ENCODE results near the gene MPC1. TPM values are rescaled to one million over a fixed set of nuclear protein-coding genes. Genes with fewer than 3 reads are reported as not detected.

Gene MPC1
- total and polyA plus RNA-seq, 10 donors, result 29.1 to 58.6 (median 37.7) TPM

- TF ChIP-seq POLR2A (IDR thresholded peaks at IDR 0.05) (no peak), CTCF (IDR thresholded peaks at IDR 0.05 in 8 of 11, conservative IDR thresholded peaks at IDR 0.05 in 3 of 11) (no peak), POLR2AphosphoS5 (IDR thresholded peaks at IDR 0.05) (no peak)
- H3K4me1 ChIP-seq, result peaks cover 0 to 16% (median 0%) of the 10 kb centered on the region in 6 donors
- no peak overlapping the region for H3K4me3 ChIP-seq
- no peaks in the 10 kb centered on the region for H3K9me3 ChIP-seq
- H3K27me3 ChIP-seq (replicated peaks in 1 of 7), result no peaks in the 10 kb centered on the region
- DNase-seq, result no peak
- peaks cover 0 to 100% (median 76%) of the 10 kb centered on the region in 6 donors for H3K36me3 ChIP-seq
- intact Hi-C loops (cut with DNase I; ENCODE audit: low total_unique reads), result no loop called here
- WGBS, 5 donors, result 85 to 92% (median 88%) methylated on average over 5 of the region's 5 CpGs
- H3K27ac ChIP-seq, result no peak overlapping the region
Observed at GRCh38 chr6:166323395-166323794, 59.3 kb downstream of the MPC1 start.

GRCh38 chr6:166318649-166319600, 63.8 kb downstream of the MPC1 start:
- Histone ChIP-seq H3K27ac (no peak overlapping the region), H3K9me3 (no peaks in the 10 kb centered on the region), H3K36me3 (peaks cover 0 to 61% (median 41%) of the 10 kb centered on the region in 6 donors), H3K4me3 (no peak overlapping the region), H3K27me3 (replicated peaks in 1 of 7) (no peaks in the 10 kb centered on the region), H3K4me1 (no peaks in the 10 kb centered on the region)
- peak in 1 of 3 donors; percentile 24 for TF ChIP-seq POLR2AphosphoS5 (IDR thresholded peaks at IDR 0.05)
- no peak for TF ChIP-seq POLR2A (IDR thresholded peaks at IDR 0.05)
- TF ChIP-seq CTCF (IDR thresholded peaks at IDR 0.05 in 8 of 11, conservative IDR thresholded peaks at IDR 0.05 in 3 of 11), result no peak
- 84 to 87% (median 85%) methylated on average over 18 of the region's 18 CpGs for WGBS, 5 donors
- DNase-seq, result no peak
- intact Hi-C loops (cut with DNase I; ENCODE audit: low total_unique reads), result no loop called here

GRCh38 chr6:166318227-166318626, 64.5 kb downstream of the MPC1 start:
- WGBS, 5 donors, result 82 to 87% (median 86%) methylated on average over 14 of the region's 14 CpGs
- intact Hi-C loops (cut with DNase I; ENCODE audit: low total_unique reads), result no loop called here
- no peaks in the 10 kb centered on the region for H3K9me3 ChIP-seq

More at GRCh38 chr6:166318227-166318626, 64.5 kb downstream of the MPC1 start:
- Histone ChIP-seq H3K27me3 (replicated peaks in 1 of 7) (no peaks in the 10 kb centered on the region), H3K4me1 (no peaks in the 10 kb centered on the region), H3K27ac (no peak overlapping the region), H3K36me3 (peaks cover 0 to 54% (median 37%) of the 10 kb centered on the region in 6 donors), H3K4me3 (no peak overlapping the region)
- no peak for TF ChIP-seq POLR2AphosphoS5 (IDR thresholded peaks at IDR 0.05)
- TF ChIP-seq POLR2A (IDR thresholded peaks at IDR 0.05), result no peak
- TF ChIP-seq CTCF (IDR thresholded peaks at IDR 0.05 in 8 of 11, conservative IDR thresholded peaks at IDR 0.05 in 3 of 11), result no peak
- DNase-seq, result no peak
